Measurements from ENCODE around the gene CAMTA1.
"Not testable (repeated sequence)": the region's sequence is repeated elsewhere in the genome, so short reads cannot be mapped to it uniquely, and the experiment has no call there.

CAMTA1 gene

DNA sequence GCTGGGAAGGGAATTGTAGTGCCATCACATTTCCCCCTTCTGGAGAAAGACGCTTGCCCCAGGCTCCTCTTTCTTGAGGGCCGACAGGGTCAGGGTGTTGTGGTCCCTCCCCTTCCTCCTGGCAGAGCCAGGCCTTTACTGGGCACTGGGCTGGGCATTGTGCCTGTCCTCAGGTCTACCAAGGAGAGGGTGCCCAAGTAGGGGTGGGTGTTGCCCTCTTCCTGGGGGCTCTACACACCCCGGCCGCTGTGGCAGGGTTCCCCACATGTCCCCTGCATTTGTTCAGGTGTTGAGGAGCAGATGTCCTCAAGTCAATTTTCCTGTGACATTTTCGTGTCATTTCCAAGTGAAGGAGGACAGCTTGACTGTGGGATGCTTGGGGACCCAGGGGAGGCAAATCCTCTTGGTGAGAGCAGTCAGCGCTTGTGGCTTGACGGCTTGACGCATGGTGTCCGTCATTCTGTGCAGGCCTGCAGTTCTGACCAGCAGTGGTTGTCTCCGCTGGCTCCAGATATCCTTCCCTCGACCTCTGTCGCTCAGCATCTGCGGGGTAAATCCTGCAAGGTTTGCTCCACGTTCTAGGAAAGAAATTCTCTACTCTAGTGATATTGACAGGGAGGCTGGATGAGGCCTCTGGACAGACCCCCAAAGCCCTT lies 804.0 kb downstream of the CAMTA1 start:
- DNase-seq, result no peak
- ATAC-seq, result no peak

DNA sequence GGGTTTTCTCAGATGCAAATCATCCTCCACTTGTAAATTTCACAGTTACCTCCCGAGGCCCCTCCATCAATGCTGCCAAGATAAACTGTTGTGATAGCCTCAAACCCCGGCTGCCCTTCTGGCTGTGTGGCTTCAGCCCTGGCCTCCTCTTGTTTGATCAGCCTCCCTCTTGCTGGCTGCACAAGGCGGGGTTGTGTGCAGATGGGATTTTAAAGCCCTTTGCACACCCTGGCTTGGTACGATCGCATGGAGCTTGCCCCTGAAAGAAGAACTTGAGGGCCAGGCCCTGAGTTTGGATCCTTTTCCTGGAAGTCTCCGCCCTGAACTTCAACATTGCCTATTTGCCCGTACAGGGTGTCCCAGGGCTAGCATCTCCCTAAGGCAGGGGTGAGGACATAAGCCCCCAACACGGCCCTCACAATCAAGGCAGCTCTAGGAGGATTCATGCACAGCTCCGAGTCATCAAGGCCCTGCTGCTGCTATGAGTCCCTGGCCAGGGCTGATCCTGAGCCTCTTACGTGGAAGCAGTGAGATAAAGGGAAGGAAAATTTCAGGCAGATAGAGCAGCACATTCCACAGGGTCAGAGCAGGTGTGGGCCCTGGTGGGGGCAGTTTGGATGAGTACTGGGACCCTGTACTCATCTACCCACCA lies 804.6 kb downstream of the CAMTA1 start:
- DNase-seq (no peak), ATAC-seq (no peak)

DNA sequence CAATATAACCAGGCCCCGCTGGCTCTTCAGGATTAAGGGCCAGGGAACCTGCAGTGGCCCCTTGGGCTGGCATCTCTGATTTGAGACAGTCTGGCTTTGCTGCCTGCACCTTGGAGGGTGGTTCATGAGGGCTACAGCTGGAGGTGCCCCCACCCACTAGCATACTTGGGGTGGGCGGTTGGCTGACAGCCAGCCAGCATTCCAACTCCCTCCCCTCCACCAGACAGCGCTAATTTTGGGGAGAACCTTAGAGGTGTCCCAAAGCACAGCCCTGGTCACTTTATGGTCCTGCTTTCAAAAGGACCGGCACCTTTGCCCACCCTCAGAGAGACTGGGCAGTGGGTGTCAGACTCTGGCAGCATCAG lies 805.2 kb downstream of the CAMTA1 start:
- no peak for DNase-seq
- ATAC-seq, result no peak

DNA sequence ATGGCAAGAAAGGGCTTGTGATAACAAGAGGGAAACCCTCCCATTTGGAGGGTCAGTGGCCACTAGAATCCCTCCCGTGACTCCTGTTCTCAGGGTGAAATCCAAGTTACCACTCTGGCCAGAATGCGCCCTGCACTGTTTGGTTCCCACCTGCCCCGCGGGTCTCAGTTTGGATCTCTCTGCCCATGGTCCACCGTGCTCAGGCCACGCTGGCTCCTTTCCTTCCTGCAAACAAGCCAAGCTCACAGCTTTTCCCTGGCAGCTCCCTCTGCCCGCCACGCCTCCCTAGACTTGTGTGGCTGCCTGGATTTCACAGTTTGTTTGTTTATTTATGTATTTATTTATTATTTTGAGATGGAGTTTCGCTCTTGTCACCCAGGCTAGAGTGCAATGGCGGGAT lies 806.3 kb downstream of the CAMTA1 start:
- no peak for DNase-seq
- ATAC-seq, result no peak

DNA sequence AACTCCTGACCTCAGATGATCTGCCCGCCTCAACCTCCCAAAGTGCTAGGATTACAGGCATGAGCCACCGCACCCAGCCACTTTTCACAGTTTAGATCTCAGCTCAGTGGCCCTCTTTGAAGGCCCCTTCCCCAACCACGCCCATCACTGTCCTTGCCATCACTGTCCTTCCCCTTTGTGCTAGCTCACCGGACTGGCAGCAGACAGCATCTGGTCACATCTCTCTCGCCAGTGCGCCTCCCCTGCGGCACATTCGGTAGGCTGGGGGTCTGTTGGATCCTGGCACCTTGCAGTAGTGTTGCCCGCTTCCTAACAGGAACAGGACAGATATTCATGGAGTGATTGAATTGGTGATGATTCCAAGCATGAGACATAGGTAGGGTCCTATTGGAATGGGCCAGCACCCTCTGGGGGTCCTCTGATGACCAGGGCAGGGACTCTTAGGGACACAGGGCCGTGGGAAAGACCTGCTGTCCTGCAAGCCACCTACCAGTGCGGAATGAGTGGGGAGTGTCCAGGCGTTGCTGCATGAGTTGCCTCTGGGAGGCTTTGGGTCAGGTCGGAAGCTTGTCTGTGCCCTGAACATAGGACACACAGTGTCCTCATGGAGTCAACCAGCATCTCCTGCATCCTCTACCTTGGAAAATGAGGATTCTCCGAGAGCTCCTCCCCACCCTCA lies 807.0 kb downstream of the CAMTA1 start:
- no peak for DNase-seq
- ATAC-seq, result no peak

DNA sequence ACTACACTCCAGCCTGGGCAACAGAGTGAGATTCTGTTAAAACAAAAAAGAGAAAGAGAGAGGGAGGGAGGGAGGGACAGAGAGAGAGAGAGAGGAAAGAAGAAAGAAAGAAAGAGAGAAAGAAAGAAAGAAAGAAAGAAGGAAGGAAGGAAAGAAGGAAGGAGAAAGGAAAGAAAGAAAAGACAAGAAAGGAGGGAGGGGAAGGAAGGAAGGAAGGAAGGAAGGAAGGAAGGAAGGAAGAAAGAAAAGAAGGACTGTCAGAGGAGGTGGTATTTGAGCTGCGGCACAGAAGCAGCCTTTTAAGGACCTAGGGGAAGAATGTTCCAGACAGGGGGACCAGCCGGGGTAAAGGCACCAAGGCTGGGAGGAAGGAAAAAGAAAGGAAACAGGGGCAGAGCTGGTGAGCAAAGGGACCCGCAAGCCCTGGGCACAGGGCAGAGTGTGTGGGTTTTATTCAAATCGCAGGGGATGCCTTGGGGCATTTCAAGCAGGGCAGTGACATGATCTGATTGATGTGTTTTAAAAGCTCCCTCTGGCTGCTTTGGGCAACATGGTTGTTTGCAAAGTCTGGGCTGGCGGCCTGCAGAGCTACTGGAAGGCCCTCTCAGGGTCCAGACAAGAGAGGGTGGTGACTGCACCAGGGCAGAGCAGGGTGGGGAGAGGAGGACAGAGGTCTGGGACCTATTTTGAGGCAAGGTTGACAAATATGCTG lies 808.9 kb downstream of the CAMTA1 start:
- ATAC-seq, result no peak

DNA sequence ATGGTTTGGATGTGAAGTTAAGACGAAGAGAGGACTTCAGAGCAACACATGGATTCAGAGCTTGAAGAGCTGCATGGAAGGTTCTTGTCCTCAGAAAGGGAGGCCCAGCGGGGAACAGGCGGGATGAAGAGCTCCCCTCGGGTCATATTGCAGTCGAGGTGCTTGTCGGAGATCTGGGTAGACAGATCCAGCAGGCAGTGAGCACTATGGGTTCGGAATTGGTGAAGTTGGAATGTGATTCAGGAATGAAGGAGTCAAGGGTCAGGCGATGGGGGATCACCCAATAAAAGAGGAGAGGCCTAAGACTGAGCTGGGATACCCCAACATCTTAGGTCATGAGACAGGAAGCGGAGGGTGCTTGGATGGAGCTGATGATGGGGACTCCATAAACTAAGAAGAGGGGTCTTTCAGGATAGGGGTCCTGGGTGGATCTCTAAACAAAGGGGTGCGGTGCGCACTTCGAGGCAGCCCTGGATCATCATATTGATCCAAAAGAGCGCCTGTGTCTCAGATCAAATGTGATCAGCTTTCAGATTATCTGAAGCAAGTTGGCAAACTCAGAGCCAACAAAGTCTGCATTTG lies 809.6 kb downstream of the CAMTA1 start:
- no peak for DNase-seq
- no peak for ATAC-seq

More for the DNA sequence above, 808.9 kb downstream of the CAMTA1 start:
- DNase-seq, result no peak

DNA sequence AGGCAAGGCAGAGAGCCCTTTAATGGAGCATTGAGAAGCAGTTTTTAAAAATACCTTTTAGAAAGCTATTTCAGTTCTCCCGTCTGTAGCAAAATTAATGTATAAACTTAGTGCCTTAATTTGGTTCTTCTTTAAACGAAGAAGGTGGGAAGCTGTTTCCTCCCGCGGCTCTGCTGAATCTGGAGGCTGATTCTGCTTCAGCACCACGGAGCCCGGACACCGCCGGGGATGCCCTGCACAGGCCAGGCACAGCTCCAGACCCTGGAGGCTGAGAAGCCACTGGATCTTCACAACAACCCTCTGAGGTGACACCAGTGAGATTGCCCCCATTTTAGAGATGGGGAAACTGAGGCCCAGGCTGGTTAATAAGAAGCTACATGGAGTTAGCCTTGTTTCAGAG lies 810.1 kb downstream of the CAMTA1 start:
- DNase-seq, result no peak
- no peak for ATAC-seq

DNA sequence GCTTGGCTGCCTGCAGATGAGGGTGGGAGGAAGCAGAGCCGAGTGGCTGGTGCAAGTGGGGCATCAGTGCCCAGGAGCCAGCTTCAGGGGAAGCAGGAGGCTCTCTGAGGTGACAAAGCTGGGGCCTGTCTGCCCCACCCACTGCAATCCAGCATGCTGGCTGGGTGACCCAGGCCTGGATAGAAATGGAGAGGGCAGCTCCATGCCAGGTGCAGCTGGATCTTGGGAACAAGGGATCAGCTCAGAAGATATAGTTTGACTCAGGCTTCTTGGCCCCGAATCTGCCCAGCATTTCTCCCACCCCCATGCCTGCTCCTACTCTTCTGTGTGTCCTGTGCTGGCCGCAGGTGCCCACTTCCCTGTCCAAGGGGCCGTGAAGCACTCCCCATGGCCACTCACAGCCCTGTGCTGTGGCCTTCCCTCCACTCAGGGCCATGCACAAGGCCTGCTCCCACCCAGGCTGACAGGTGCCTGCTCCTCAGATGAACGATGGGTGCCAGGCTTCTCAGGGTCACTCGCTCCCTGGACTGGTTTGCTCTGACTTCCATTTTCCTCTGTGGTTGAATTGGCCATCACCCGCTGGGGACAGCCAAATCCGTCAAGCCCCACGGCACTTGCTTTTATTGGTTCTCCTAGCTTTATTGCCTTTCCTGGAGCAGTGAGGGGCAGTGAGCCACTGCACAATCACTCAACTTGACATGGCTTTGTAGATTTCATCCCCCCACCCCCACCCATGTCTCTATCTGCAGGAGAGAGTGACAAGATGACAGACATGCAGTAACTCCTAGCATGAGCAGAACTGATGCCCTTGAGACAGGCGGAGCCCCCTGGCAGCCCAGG lies 811.1 kb downstream of the CAMTA1 start:
- DNase-seq (no peak), ATAC-seq (no peak)

DNA sequence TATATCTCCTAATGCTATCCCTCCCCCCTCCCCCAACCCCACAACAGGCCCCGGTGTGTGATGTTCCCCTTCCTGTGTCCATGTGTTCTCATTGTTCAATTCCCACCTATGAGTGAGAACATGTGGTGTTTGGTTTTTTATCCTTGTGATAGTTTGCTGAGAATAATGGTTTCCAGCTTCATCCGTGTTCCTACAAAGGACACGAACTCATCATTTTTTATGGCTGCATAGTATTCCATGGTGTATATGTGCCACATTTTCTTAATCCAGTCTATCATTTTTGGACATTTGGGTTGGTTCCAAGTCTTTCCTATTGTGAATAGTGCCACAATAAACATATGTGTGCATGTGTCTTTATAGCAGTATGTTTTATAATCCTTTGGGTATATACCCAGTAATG lies 812.8 kb downstream of the CAMTA1 start:
- ATAC-seq, DNase-seq: not testable (repeated sequence)

DNA sequence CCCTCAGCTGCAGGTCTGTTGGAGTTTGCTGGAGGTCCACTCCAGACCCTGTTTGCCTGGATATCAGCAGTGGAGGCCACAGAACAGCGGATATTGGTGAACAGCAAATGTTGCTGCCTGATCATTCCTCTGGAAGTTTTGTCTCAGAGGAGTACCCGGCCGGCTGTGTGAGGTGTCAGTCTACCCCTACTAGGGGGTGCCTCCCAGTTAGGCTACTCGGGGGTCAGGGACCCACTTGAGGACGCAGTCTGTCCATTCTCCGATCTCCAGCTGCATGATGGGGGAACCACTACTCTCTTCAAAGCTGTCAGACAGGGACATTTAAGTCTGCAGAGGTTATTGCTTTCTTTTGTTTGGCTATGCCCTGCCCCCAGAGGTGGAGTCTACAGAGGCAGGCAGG lies 819.7 kb downstream of the CAMTA1 start:
- not testable (repeated sequence) for ATAC-seq, DNase-seq

DNA sequence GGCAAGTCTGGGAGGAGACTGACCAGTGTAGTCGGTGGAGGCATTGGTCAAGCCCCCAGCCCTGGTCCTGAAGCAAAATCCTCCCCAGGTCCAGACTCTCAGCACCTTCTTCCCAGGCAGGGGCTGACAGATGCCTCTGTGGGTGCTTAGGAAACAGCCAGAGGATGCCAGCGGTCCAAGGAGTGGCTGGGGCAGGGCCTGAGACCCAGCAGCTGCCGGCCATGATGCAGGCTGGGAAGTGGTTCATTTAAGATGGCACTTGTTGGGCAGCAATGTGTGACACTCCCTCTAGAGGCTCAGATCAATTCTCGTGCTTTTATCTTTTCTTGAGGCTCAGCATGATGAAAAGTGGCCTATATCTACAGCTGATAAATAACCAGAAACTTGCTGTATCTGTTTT lies 820.8 kb downstream of the CAMTA1 start:
- ATAC-seq (no peak), DNase-seq (no peak)

DNA sequence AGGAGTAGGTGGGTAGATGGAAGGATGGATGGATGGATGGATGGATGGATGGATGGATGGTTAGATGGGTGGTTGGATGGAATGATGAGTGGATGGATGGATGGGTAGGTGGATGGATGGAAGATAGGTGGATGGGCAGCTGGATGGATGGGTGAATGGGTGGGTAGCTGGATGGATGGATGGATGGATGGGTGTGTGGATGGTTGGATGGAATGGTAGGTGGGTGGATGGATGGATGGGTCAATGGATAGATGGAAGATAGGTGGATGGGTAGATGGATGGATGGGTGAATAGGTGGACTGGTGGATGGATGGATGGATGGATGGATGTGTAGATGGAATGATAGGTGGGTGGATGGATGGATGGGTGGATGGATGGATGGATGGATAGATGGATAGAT lies 821.8 kb downstream of the CAMTA1 start:
- DNase-seq (no peak), ATAC-seq (no peak)

DNA sequence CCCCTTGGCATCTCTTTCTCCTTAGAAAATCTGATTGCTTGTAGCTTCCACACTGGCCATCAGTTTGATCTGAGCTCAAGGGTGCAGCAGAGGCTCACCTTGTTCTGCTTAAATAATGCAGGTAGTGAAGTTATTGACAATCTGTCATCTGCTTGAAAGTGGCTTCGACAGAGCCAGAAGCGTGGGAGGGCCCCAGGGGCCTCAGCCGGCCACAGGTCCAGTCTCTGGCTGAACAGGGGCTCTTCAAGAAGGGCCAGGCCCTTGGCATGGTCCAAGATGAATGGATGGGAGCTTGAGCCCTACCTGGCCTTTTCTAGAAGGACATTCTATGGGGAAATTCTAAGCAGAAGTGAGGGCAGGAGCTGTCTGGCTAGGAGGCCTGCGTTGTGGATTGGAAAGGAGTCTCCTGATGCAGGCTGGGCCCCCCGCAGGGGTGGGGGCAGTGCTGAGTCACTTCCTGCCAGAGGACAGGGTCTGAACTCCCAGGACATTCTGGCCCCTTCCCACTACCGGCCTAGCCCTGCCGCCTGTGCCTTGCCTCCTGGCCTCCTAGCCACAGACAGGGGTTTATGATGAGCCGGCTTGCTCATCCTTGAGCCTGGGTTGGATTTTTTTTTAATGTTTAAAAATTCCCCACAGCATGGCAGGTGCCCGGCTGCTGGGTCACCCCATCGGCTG lies 823.5 kb downstream of the CAMTA1 start:
- ATAC-seq (no peak), DNase-seq (no peak)

DNA sequence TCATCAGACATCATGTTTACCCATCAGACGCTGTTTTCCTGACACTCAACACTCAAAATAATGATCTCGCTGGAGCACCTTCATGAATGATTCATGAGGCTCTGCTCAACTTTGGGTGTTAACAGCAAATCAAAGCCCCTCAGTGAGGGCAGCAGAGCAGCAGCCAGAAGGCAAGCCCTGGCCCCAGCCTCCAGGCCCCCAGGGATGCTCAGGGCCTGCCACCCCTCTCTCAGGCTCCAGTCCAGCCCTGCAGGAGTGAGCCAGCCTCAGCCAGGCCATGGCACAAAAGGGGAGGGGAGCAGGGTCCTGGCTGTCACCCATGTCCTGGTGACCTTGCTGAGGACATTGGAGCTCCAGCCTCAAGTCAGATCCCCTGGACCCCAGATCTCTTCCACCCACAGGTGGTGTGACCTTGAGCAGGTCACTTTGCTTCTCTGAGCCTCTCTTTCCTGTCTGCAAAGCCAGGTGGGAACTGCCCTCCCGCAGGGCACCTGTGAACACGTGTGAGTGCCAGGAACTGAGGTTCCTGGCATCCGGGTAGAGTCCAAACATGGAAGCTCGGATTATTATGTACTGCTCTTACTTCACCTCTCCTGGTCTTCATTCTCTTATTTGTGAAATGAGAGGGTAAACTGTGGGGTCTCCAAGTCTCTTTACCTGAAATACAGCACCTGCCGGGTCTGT lies 824.2 kb downstream of the CAMTA1 start:
- no peak for ATAC-seq

DNA sequence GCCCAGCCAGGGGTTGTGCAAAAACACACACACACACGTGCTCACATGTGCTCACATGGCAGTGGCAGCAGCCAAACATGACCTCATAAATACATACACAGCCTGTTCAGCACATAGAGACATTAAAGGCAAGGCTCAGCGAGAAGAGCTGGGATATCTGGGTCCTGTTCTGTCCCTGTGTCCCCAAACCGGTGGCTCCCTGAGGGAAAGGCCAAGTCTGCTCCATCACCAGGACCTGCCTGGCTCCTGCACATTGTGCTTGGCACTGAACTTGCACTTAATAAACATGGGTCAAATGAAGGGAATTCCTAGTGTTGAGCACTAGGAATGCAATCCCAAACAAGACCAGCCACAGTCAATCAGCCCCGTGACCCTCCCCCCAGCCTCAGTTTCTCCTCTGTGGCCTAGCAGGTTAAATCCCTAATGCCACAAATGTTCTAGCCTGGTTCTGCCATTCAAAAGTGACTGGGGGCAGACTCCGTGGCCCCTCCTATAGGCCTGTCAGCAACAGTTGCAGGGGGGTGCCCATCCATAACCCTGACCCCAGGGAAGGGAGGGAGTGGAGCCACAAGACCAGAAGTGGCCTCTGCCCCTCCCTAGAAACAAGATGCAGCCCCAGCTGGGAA lies 825.0 kb downstream of the CAMTA1 start:
- DNase-seq (no peak), ATAC-seq (no peak)

More for the DNA sequence above, 824.2 kb downstream of the CAMTA1 start:
- DNase-seq, result no peak

DNA sequence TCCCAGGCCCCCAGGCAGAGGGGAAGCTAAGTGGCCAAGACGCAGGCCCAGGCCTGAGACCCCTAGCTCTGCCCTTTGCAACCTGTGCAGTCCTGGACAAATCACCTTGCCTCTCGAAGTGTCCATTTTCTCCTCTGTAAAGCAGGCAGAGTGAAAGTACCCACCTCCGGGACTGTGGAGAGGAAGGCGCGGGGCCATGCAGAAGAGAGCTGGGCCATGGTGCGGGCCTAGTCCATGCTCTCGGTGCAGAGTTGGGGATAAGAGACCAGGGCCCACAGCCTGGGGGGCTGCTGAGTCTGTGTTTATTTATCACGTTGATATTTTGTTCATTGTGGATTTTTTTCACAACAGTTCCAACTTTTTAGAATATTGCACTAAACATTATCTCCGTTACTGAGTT lies 825.7 kb downstream of the CAMTA1 start:
- peak; percentile 15 for ATAC-seq
- no peak for DNase-seq

DNA sequence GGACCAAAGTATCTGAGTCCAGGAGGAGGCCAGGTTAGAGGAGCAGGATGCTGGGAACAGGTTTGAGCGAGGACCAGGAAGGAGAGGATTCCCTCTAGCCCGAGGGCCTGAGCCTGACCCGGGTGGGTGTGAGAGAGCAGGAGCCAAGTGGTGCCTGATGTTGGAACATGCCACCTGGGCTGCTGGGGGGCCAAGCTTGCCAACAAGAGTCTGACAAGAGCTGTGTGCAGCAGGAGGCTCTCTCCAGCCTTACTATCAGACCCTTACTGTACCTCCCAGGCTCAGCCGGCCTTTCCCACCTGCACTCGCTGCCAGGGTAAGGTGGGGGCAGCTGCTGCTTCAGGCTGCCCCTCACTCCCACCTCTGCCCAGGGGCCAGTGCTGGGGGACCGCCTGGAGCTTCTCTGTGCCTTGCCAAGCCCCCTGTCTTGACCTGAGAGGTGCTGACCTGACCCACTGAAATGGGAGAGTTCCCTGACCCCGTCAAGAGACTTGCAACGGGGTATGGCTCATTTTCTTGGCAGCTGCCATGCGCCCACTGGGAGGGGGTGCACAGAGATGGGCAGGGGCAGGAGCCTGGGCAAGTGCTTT lies 826.3 kb downstream of the CAMTA1 start:
- ATAC-seq (no peak), DNase-seq (no peak)

DNA sequence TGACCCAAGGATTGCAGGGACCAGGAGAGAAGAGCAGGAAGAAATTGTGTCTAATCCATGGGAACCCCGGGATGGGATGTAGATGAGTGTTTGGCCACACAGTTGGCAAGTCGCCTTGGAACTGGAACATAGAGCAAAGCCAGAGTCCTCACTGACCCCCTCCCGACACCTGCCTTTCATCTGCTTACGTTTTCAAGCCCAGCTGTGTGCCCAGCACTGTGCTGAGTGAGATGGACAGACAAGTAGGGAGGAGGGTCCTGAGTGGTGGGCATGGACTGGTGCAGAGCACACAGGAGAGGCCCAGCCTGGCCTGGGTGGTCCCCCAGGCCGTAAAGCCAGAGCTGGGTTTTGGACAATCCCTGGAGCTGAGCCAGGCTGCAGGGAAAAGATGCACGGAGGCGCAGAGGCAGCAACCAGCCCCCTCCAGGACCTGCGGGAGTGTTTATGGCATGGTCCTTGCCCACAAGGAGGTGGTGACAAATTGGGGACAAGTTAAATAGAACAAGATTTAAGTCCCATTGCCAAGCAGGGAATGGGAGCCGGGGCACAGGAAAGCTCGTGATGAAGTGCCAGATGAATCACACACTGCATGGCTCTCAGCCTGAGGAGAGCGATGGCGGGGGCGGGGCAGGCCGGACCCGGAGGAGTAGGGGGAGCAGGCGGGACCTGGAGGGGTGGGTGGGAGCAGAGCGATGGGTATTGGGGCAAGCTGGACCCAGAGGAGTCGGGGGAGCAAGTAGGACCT lies 828.0 kb downstream of the CAMTA1 start:
- ATAC-seq, result no peak

More for the DNA sequence above, 828.0 kb downstream of the CAMTA1 start:
- DNase-seq, result no peak
